ENCODE measurements around the gene PCNX3. TPM values are rescaled to one million over a fixed set of nuclear protein-coding genes. Genes with fewer than 3 reads are reported as not detected.
"Not testable (repeated sequence)": the region's sequence is repeated elsewhere in the genome, so short reads cannot be mapped to it uniquely, and the experiment has no call there.

Gene PCNX3
- total and polyA plus RNA-seq, 12 donors = 9.0 to 45.0 (median 33.4) TPM

GRCh38 chr11:65672180-65672860 is 56.7 kb downstream of the PCNX3 start:
- H3K9me3 ChIP-seq (replicated peaks in 1 of 3) = no peaks in the 10 kb centered on the region
- DNase-seq = no peak
- no peak overlapping the region for H3K4me3 ChIP-seq
- no peaks in the 10 kb centered on the region for H3K36me3 ChIP-seq (replicated peaks in 1 of 2)
- H3K27ac ChIP-seq = no peak overlapping the region
- H3K27me3 ChIP-seq = no peaks in the 10 kb centered on the region
- intact Hi-C loops (cut with DNase I) = no loop called here
- H3K4me1 ChIP-seq (replicated peaks in 1 of 2) = no peaks in the 10 kb centered on the region
- TF ChIP-seq, protein P1, sequence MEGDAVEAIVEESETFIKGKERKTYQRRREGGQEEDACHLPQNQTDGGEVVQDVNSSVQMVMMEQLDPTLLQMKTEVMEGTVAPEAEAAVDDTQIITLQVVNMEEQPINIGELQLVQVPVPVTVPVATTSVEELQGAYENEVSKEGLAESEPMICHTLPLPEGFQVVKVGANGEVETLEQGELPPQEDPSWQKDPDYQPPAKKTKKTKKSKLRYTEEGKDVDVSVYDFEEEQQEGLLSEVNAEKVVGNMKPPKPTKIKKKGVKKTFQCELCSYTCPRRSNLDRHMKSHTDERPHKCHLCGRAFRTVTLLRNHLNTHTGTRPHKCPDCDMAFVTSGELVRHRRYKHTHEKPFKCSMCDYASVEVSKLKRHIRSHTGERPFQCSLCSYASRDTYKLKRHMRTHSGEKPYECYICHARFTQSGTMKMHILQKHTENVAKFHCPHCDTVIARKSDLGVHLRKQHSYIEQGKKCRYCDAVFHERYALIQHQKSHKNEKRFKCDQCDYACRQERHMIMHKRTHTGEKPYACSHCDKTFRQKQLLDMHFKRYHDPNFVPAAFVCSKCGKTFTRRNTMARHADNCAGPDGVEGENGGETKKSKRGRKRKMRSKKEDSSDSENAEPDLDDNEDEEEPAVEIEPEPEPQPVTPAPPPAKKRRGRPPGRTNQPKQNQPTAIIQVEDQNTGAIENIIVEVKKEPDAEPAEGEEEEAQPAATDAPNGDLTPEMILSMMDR (IDR thresholded peaks at IDR 0.05) = no peak
- TF ChIP-seq POLR2A (IDR thresholded peaks at IDR 0.05) = no peak

GRCh38 chr11:65672982-65673381 is 57.4 kb downstream of the PCNX3 start:
- no peaks in the 10 kb centered on the region for H3K27me3 ChIP-seq
- TF ChIP-seq, protein P1 (IDR thresholded peaks at IDR 0.05) = no peak
- TF ChIP-seq POLR2A (IDR thresholded peaks at IDR 0.05) = no peak
- no peak overlapping the region for H3K4me3 ChIP-seq
- WGBS, 4 donors = 89 to 97% (median 92%) methylated on average over 1 to 2 of the region's 2 CpGs
- H3K4me1 ChIP-seq (replicated peaks in 1 of 2) = no peaks in the 10 kb centered on the region
- no peaks in the 10 kb centered on the region for H3K36me3 ChIP-seq (replicated peaks in 1 of 2)
- intact Hi-C loops (cut with DNase I) = no loop called here
- no peaks in the 10 kb centered on the region for H3K9me3 ChIP-seq (replicated peaks in 1 of 3)
- no peak for DNase-seq
- H3K27ac ChIP-seq = no peak overlapping the region

- intact Hi-C loops (cut with DNase I) = no loop called here
Observed at GRCh38 chr11:65680192-65680743, 64.7 kb downstream of the PCNX3 start.

GRCh38 chr11:65683480-65683879 is 67.9 kb downstream of the PCNX3 start:
- intact Hi-C loops (cut with DNase I); H3K36me3 ChIP-seq (replicated peaks in 1 of 2); H3K4me3 ChIP-seq; H3K4me1 ChIP-seq (replicated peaks in 1 of 2); H3K27ac ChIP-seq; H3K27me3 ChIP-seq; H3K9me3 ChIP-seq (replicated peaks in 1 of 3); DNase-seq: not testable (repeated sequence)
- 67 to 77% (median 71%) methylated on average over 6 of the region's 6 CpGs for WGBS, 4 donors

More at GRCh38 chr11:65680192-65680743, 64.7 kb downstream of the PCNX3 start:
- Histone ChIP-seq H3K36me3 (replicated peaks in 1 of 2) (no peaks in the 10 kb centered on the region), H3K27ac (no peak overlapping the region), H3K4me1 (replicated peaks in 1 of 2) (no peaks in the 10 kb centered on the region), H3K27me3 (no peaks in the 10 kb centered on the region), H3K9me3 (replicated peaks in 1 of 3) (no peaks in the 10 kb centered on the region), H3K4me3 (no peak overlapping the region)
- no peak for DNase-seq
- TF ChIP-seq, protein P1 (IDR thresholded peaks at IDR 0.05) = no peak
- 71 to 81% (median 75%) methylated on average over 5 of the region's 5 CpGs for WGBS, 4 donors

DNA sequence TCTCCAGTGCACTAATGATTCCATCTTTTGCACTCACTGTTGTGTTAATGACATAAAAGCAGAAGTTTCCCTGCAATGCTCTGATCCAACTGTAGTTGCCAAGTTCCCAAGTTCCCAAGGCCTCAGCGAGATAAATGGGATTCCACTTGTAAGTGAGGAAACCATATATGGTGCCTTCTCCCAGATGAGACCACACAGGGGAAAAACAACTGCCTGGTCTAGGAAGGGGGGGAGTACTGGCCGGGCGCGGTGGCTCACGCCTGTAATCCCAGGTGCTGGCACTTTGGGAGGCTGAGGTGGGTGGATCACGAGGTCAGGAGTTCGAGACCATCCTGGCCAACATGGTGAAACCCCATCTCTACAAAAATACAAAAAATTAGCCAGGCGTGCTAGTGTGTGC is 70.4 kb downstream of the PCNX3 start:
- Histone ChIP-seq H3K9me3 (replicated peaks in 1 of 3) (no peaks in the 10 kb centered on the region), H3K4me3 (no peak overlapping the region), H3K27ac (no peak overlapping the region), H3K27me3 (no peaks in the 10 kb centered on the region), H3K4me1 (replicated peaks in 1 of 2) (no peaks in the 10 kb centered on the region), H3K36me3 (replicated peaks in 1 of 2) (no peaks in the 10 kb centered on the region)
- WGBS, 4 donors = 67 to 84% (median 72%) methylated on average over 7 to 8 of the region's 8 CpGs
- TF ChIP-seq, protein P1 (IDR thresholded peaks at IDR 0.05) = no peak
- TF ChIP-seq POLR2A (IDR thresholded peaks at IDR 0.05) = no peak
- intact Hi-C loops (cut with DNase I) = no loop called here
- DNase-seq = peak in 1 of 7 donors; percentile 13
